Adrenal gland (tissue), 12 donors: ENCODE data around the gene ZNF705A. TPM values are rescaled to one million over a fixed set of nuclear protein-coding genes. Genes with fewer than 3 reads are reported as not detected.
"Not testable (repeated sequence)": the region's sequence is repeated elsewhere in the genome, so short reads cannot be mapped to it uniquely, and the experiment has no call there.

ENCODE experiments used
- DNase-seq, 7 donors: peaks; one replicate each; pipeline ENCODE4 v3.0.0-alpha.2; 2019 to 2020
- H3K27ac ChIP-seq, 5 donors: fragments of 200-600 bp; sonication (generic) in 4 of 5; 1 replicate in 3 of 5; 2 replicates in 2 of 5; pipeline versions ENCODE4 v1.5.1 to v1.8.0; 2016 to 2020; ENCODE audit warnings: mild to moderate bottlenecking in 1 of 5
- H3K27me3 ChIP-seq: fragments of 200-600 bp; 2 replicates; pipeline ENCODE4 v1.8.0; 2021
- H3K36me3 ChIP-seq, 2 donors: fragments of 200-600 bp; replicated peaks in 1 of 2; 1 replicate in 1 of 2; 2 replicates in 1 of 2; pipeline versions ENCODE4 v1.5.1 to v1.8.0; 2018 to 2022
- H3K4me1 ChIP-seq, 2 donors: fragments of 200-600 bp; replicated peaks in 1 of 2; 1 replicate in 1 of 2; 2 replicates in 1 of 2; pipeline versions ENCODE4 v1.5.1 to v1.8.0; 2018 to 2021
- H3K4me3 ChIP-seq, 4 donors: fragments of 200-600 bp; sonication (generic) in 3 of 4; one replicate each; pipeline ENCODE4 v1.5.1; 2016 to 2018
- H3K9me3 ChIP-seq, 3 donors: fragments of 200-600 bp; sonication (generic) in 1 of 3; replicated peaks in 1 of 3; 1 replicate in 2 of 3; 2 replicates in 1 of 3; pipeline versions ENCODE4 v1.5.1 to v1.8.0; 2016 to 2021
- CTCF ChIP-seq, 6 experiments: fragments of 450-650 bp in 4 of 6; fragments of 200-600 bp in 2 of 6; sonication (generic) in 1 of 6; IDR thresholded peaks; 1 replicate in 5 of 6; 2 replicates in 1 of 6; pipeline versions ENCODE4 v1.5.1 to v1.8.0; 2016 to 2021; ENCODE audit warnings: antibody characterized with exemption in 6 of 6, mild to moderate bottlenecking in 2 of 6, moderate library complexity in 1 of 6
- POLR2A ChIP-seq, 2 donors: fragments of 450-650 bp; IDR thresholded peaks; one replicate each; pipeline ENCODE4 v1.6.1; 2017; ENCODE audit warnings: antibody characterized with exemption in 2 of 2, mild to moderate bottlenecking in 2 of 2, moderate library complexity in 1 of 2
- WGBS, 4 donors: extraction: QIAGEN DNeasy Blood & Tissue Kit in 2 of 4; methylation state at CpG; one replicate each; pipeline versions ENCODE4 v1.1.5 to v1.1.7; 2013 to 2017; 5-methylcytosine and 5-hydroxymethylcytosine counted together
- intact Hi-C, 2 donors: fragments of 100-400 bp; cut with DNase I; formaldehyde crosslinking; loops; one replicate each; pipeline versions ENCODE4 v1.14.1 to v1.15.0; 2022 to 2023
- polyA plus RNA-seq, 3 donors: library from polyadenylated mRNA; stranded (reverse); fragments of 200-250 nt in 2 of 3; fragments of 350-450 nt in 1 of 3; fragmentation: Illumina TruSeq in 1 of 3; extraction: RNeasy Lipid Tissue Mini Kit (QIAGEN cat#74804) in 1 of 3; gene quantifications; one replicate each; pipeline ENCODE4 v1.2.3, GENCODE V29; 2013 to 2014
- total RNA-seq, 9 donors: library from RNA; depleted of rRNA in 4 of 9; stranded (reverse); fragments of >200 nt in 4 of 9; fragments of 120-200 nt in 1 of 9; fragmentation: NEBNext Ultra II Directional in 1 of 9; extraction: Animal tissue kit (Norgen Biotek cat#: 25700) in 1 of 9; gene quantifications; one replicate each; pipeline versions ENCODE4 v1.1.0 to v1.2.4, GENCODE V29; 2013 to 2023
- donor health status: healthy with polysubstance abuse.
- donor health status: Bipolar disorder and iron deficiency.
- donor health status: DM: yes; HTN: yes; CAD: no.
- donor health status: DM: no; HTN: no; CAD: no.
- donor health status: DM: no; HTN: no; CAD: no.
- donor health status: DM: yes; HTN: yes; CAD: no.

Gene ZNF705A
- total and polyA plus RNA-seq, 12 donors, result not detected

- Histone ChIP-seq H3K36me3 (no peaks in the 10 kb centered on the region), H3K9me3 (no peaks in the 10 kb centered on the region), H3K4me3 (no peak overlapping the region), H3K27me3 (no peaks in the 10 kb centered on the region), H3K4me1 (no peaks in the 10 kb centered on the region), H3K27ac (peak overlapping the region in 2 of 5 donors; percentile 10 to 13)
- intact Hi-C loops, result no loop called here
- WGBS, 4 donors, result 80 to 89% (median 83%) methylated on average over 2 of the region's 2 CpGs
- TF ChIP-seq POLR2A (IDR thresholded peaks at IDR 0.05) (no peak), CTCF (IDR thresholded peaks at IDR 0.05) (no peak)
- no peak for DNase-seq
These were observed 399 bp upstream of the ZNF705A start for GRCh38 chr12:8156416-8156815.

GRCh38 chr12:8157484-8158198 is 826 bp downstream of the ZNF705A start:
- H3K4me3 ChIP-seq, result no peak overlapping the region
- no peak for DNase-seq
- no peaks in the 10 kb centered on the region for H3K4me1 ChIP-seq
- H3K27me3 ChIP-seq, result no peaks in the 10 kb centered on the region
- no peaks in the 10 kb centered on the region for H3K9me3 ChIP-seq
- peak overlapping the region in 2 of 5 donors; percentile 10 to 13 for H3K27ac ChIP-seq
- H3K36me3 ChIP-seq, result no peaks in the 10 kb centered on the region
- intact Hi-C loops, result no loop called here
- no peak for TF ChIP-seq POLR2A (IDR thresholded peaks at IDR 0.05)

GRCh38 chr12:8172911-8173310 is 16.1 kb downstream of the ZNF705A start:
- H3K4me3 ChIP-seq, intact Hi-C loops, H3K27me3 ChIP-seq, H3K27ac ChIP-seq, H3K4me1 ChIP-seq, H3K36me3 ChIP-seq, DNase-seq, H3K9me3 ChIP-seq: not testable (repeated sequence)
- WGBS, 4 donors, result 76 to 93% (median 83%) methylated on average over 2 of the region's 2 CpGs

GRCh38 chr12:8179989-8180585 is 23.3 kb downstream of the ZNF705A start:
- 0 to 1% (median 1%) methylated on average over 16 to 41 of the region's 43 CpGs; no CpG with 5 or more reads in 1 of the 4 donors for WGBS, 4 donors
- H3K36me3 ChIP-seq, H3K4me1 ChIP-seq, H3K27me3 ChIP-seq, intact Hi-C loops, H3K9me3 ChIP-seq: not testable (repeated sequence)
- TF ChIP-seq CTCF (IDR thresholded peaks at IDR 0.05), result peak; percentile 7 to 70 (median 47)
- Histone ChIP-seq H3K27ac (peak overlapping the region in 2 of 5 donors; percentile 60 to 77), H3K4me3 (peak overlapping the region in 3 of 4 donors; percentile 68 to 92 (median 68))
- DNase-seq, result peak; percentile 42 to 84 (median 72)

GRCh38 chr12:8181271-8181670 is 24.5 kb downstream of the ZNF705A start:
- DNase-seq, H3K36me3 ChIP-seq, H3K4me3 ChIP-seq, H3K27ac ChIP-seq, H3K9me3 ChIP-seq, H3K27me3 ChIP-seq, H3K4me1 ChIP-seq, intact Hi-C loops: not testable (repeated sequence)

GRCh38 chr12:8182923-8183322 is 26.1 kb downstream of the ZNF705A start:
- WGBS, 4 donors, result 92 to 98% (median 98%) methylated on average over 7 of the region's 7 CpGs
- H3K36me3 ChIP-seq, DNase-seq: not testable (repeated sequence)

GRCh38 chr12:8183346-8183745 is 26.5 kb downstream of the ZNF705A start:
- not testable (repeated sequence) for H3K27ac ChIP-seq

More at GRCh38 chr12:8182923-8183322, 26.1 kb downstream of the ZNF705A start:
- H3K9me3 ChIP-seq, H3K4me3 ChIP-seq, H3K4me1 ChIP-seq, H3K27me3 ChIP-seq, H3K27ac ChIP-seq, intact Hi-C loops: not testable (repeated sequence)

GRCh38 chr12:8184206-8184605 is 27.4 kb downstream of the ZNF705A start:
- H3K36me3 ChIP-seq, H3K4me3 ChIP-seq, DNase-seq, H3K27me3 ChIP-seq, H3K9me3 ChIP-seq, H3K27ac ChIP-seq, intact Hi-C loops, H3K4me1 ChIP-seq: not testable (repeated sequence)
- 94 to 100% methylated on average over 7 to 16 of the region's 28 CpGs; no CpG with 5 or more reads in 2 of the 4 donors for WGBS, 4 donors

More at GRCh38 chr12:8183346-8183745, 26.5 kb downstream of the ZNF705A start:
- H3K9me3 ChIP-seq, intact Hi-C loops, H3K27me3 ChIP-seq, H3K4me3 ChIP-seq, DNase-seq, H3K36me3 ChIP-seq, H3K4me1 ChIP-seq: not testable (repeated sequence)
- WGBS, 4 donors, result 96 to 100% (median 98%) methylated on average over 4 to 23 of the region's 23 CpGs

GRCh38 chr12:8188088-8188487 is 31.3 kb downstream of the ZNF705A start:
- DNase-seq, H3K9me3 ChIP-seq, H3K36me3 ChIP-seq, H3K27ac ChIP-seq, H3K27me3 ChIP-seq, H3K4me1 ChIP-seq, intact Hi-C loops, H3K4me3 ChIP-seq: not testable (repeated sequence)
- 69 to 86% (median 85%) methylated on average over 2 of the region's 2 CpGs for WGBS, 4 donors
